ENCODE measurements around the gene CD7.

Gene CD7

GRCh38 chr17:82346342-82347300, 29.2 kb upstream of the CD7 start:
- no peak for DNase-seq (ENCODE audit: low spot score)

DNA sequence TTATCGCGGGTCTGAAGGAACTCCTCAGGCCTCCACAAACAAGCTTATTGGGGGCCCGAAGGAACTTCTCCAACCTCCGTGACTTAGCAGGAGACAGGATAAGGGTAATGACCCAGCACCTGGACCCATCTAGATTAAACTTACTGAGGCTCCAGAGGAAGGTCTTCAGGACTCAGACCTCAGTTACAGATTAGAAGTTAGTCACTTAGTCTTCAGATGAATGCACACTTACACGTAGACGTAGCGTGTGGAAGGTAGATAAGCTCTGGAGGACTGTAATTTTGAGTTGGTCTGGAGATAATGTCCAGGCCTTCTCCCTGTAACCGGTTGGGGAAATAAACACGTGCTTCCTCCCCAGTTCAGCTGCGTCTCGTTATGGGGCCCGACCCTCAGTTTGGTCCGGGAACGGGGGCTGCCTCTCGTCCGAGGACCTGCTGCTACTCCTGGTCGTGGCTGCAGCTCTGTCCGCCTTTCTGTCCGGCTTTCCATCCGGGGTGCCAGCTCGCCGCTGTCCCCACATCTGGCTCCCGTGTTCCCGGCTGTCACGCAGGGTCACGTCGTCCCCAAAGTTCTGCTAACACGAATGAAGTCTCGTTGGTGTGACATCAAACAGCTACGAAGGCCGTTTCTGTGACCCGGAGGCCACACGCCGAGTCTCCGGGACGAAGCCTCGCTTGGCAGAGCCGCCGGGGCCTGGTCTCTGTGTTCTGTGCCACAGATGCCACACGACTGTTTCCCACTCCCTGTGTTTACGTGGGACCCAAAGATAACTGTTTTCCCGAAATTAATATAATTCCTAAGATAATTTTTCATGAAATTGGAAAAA, 28.0 kb upstream of the CD7 start:
- no peak for DNase-seq (ENCODE audit: low spot score)

GRCh38 chr17:82344175-82344907, 26.9 kb upstream of the CD7 start:
- no peak for DNase-seq (ENCODE audit: low spot score)

GRCh38 chr17:82343560-82343959, 26.2 kb upstream of the CD7 start:
- DNase-seq (ENCODE audit: low spot score): no peak

- no peak for DNase-seq (ENCODE audit: low spot score)
Measured at GRCh38 chr17:82342361-82343079, 25.1 kb upstream of the CD7 start.

DNA sequence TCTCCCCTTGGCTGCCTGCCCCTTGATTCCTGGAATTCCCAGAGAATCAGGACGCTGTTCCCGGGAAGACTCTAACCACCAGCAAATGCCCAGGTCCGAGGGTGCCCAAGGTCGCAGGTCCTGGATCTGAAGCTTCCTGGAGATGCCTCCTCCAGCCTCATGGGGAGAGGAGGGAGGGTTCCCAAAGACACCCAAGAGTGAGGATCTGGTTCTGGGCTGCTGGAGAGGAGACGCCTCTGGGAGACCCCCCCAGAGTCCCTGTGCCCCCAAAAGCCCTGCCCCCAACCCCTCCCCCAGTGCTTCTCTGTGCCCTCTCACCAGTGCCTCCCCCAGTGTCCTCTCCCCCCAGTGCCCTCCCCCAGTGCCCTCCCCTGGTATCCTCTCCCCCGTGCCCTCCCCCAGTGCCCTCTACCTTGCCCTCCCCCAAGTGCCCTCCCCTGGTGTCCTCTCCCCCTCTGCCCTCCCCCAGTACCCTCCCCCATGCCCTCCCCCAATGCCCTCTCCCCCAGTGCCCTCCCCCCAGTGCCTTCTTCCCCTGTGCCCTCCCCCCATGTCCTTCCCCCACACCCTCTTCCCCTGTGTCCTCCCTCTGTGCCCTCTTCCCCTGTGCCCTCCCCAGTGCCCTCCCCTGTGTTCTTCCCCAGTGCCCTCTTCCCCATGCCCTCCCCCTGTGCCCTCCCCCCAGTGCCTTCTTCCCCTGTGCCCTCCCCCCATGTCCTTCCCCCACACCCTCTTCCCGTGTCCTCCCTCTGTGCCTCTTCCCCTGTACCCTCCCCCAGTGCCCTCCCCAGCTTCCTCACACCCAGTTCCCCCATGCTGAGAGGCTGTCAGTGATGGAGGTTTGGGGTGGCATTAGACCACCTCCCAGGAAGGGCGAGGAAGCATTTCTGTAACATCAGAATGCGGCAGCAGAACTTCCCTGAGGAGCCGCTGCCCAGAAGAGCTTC, 22.5 kb upstream of the CD7 start:
- DNase-seq (ENCODE audit: low spot score): no peak

DNA sequence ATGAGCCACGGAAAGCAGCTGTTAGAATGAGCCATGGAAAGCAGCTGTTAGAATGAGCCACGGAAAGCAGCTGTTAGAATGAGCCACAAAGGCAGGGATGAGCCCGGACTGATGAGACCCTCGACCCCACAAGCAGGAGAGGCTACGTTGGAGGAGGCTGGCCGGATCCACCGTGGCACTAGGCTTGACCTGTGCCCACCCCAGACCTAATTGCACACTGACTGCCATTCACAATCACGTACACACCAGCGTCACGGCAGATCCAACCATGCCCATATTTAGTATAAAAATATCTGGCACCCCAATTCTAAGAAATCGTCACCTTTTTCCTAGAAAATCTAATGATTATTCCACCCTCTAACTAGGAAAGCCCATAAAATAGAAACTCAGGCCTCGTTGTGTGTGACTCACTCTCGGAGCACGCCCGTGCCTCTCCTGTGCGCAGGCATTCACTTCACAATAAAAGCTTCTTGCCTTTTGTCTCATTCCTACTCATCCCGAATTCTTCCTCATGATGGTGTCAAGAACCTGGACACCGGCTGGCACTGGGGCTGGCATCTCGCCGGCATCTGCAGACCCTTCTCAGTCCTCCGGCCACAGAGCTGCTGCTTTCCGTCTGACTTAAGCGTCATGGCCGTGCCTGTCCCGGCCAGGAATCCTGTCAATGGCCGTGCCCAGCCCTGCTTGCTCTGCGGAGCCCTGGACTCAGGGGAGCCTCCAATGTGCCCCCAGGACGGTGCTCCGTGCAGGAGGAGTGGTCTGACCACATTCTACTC, 21.6 kb upstream of the CD7 start:
- DNase-seq (ENCODE audit: low spot score): peak; percentile 84

- no peak for DNase-seq (ENCODE audit: low spot score)
Measured at GRCh38 chr17:82334622-82335394, 17.4 kb upstream of the CD7 start.

DNA sequence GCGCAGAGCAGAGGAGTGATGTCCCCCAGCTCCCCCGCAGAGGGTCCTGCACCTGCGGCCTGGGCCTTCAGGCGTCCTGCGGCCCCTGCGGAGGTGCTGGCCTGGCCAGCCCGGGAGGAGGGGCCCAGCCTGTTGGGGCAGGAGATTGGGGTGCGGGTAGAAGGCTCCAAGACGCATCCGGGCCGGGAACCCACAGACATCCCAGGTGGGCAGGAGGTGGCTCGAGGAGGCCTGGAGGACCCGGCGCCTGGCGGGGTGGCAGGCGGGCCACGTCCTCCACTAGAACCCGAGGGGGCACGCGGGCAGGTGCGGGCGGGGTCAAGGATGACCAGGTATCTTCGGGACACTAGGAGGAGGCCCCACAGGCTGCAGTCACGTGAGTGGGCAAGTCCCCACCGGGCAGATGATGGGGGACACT, 16.8 kb upstream of the CD7 start:
- no peak for DNase-seq (ENCODE audit: low spot score)

GRCh38 chr17:82333279-82334171, 16.1 kb upstream of the CD7 start, which contains the start of gene SECTM1:
Gene SECTM1, minus strand, starts transcription at chr17:82333766. Its CDS starts 6,526 bp downstream, at chr17:82327240.
- DNase-seq (ENCODE audit: low spot score): peak; percentile 72

DNA sequence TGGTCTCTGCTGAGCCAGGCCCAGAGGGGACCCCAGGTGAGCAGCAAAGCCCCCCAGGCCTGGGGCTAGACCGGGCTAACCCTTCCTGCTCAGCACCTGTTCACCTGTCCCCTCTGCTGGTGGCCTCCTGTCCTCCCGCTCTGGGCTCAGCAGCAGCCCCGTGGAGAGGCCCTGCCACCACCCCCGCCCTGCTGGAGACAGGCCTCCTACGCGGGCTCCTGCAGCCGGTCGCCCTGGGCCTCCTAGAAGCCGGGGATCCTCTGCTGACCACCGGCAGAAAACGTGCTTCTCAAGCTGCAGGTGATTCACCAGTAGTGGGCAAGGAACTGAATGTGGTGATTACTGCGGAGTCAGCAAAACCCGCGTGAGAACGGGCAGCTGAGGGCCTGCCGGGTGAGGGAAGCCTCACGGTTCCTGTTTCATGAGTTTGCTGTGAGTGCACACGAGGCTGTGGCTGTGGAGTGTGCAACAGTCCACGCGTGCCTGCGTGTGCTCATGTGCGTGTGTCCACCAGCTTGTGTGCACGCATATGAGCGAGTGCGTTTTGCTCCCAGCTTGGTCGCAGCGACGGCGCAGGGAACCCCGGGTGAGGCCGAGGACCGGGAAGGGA, 15.4 kb upstream of the CD7 start:
- DNase-seq (ENCODE audit: low spot score): peak; percentile 50

- DNase-seq (ENCODE audit: low spot score): no peak
Measured at GRCh38 chr17:82331345-82331939, 14.0 kb upstream of the CD7 start.

GRCh38 chr17:82330322-82331239, 13.2 kb upstream of the CD7 start:
- DNase-seq (ENCODE audit: low spot score): peak; percentile 65

DNA sequence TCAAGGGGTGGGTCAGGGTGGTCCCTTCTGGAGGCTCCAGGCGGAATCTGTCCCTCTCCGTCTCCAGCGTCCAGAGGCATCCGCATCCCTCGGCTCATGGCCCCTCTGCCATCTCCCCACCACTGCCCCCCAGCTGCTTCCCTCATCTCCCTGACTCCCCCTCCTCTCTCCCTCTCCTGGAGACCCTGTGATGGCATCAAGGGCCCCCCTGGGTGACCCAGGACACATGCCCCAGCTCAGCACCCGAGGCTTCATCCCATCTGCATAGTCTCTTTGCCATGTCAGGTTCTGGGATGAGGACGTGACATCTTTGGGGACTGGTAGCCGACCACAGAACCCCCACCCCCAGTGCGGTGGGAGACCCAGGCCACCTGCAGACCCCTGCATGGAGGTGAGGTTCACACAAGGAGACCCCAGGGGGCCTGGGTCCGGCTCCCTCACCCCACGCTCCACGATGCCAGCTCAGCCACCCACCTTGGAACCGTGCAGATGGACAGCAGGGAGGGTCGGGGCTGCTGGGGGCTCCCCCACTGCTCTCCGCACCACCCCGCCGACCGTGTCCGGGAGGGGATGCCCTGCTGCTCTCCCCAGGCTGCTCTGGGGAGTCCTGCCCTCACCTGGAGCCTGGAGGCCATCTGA, 12.4 kb upstream of the CD7 start:
- DNase-seq (ENCODE audit: low spot score): no peak

GRCh38 chr17:82328994-82329507, 11.6 kb upstream of the CD7 start:
- DNase-seq (ENCODE audit: low spot score): no peak
